Endometrial microvascular endothelial cells (primary cell): ENCODE measurements around the gene FGGY. TPM values are rescaled to one million over a fixed set of nuclear protein-coding genes. Genes with fewer than 3 reads are reported as not detected.

ENCODE experiments used
- in situ Hi-C: cut with HindIII; loops from 2 replicates; pipeline ENCODE4 v1.10.0; 2017; ENCODE audit warnings: low sequenced_read_pairs, low pct_unique_long_range_greater_than_20kb; ENCODE audit errors: inconsistent ontology term
- total RNA-seq: library from RNA; depleted of rRNA; stranded (reverse); fragments of >200 nt; gene quantifications from one replicate; pipeline ENCODE4 v1.2.3, GENCODE V29; 2015; ENCODE audit errors: inconsistent ontology term

Gene FGGY
- total RNA-seq, 1 donor from 2014 or later, result 2.5 TPM

DNA sequence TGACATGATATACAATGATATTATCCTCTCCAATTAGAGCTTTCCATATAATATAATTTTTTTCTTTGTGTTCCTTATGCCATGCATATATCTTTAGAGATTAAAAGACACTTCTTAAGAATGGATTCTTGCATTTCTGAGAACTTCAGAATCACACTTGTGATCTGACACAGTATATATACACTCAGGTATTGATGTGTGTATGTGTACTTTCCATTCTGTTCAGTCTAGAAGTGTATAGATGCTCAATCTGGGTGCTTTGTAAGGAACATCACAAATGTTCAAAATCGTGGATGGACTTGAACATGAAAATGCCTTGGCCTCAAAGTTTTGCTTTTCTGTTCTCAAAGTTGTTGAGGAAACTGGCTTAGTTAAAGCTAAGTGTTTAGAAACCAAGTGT is 102.7 kb downstream of the FGGY start:
- in situ Hi-C loops, result no loop called here

- in situ Hi-C loops, result no loop called here
Observed at GRCh38 chr1:59401581-59401980, 104.7 kb downstream of the FGGY start.

DNA sequence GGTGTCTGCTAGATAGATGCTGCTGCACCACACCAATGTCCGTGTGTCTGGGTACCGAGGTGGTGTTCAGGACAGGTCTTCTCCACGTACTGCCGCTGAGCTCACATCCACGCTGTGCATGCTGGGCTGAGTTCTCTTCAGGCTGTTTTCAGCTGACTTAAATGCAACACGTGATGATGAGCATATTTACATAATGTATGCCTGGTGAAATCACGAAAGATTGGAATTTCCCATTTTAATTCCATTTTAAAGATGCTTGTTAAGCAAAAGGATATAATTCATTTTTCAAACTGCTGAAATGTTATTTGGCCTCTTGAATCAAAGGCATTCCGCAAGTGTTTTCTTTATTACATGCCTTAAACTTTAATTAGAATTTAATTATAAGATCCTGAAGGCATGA is 107.9 kb downstream of the FGGY start:
- in situ Hi-C loops, result no loop called here

DNA sequence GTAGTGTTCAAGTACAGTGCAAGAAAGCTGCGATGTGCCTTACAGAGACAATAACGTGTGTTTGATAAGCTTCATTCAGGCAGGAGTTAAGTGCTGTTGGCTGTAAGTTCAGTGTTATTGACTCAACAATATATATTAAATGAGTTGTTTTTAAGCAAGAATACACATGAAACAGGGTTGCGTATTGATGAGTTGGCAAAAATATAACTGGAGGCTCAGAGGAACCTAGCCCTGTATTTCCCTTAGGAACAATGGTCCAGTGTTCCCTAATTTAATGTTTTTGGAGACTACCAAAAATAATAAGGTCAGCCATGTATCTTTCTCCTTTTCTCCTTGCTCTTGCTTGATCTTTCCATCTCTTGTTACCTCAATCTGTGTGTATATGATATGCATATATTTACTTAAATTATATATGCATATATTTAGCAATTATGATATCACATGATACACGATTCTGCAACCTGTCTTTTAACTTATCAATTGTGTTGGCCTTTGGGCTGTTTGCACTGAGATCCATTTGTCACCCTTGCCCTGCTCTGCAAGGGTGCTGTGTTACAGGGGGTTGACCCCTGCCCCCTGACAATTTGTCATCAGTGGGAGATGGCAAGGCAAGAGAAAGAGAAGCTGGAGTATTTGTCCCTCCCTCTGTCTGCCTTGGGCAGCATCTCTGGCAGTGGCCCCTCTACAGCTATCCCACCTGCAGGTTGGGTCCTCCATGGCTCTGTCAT is 109.7 kb downstream of the FGGY start:
- in situ Hi-C loops, result no loop called here

DNA sequence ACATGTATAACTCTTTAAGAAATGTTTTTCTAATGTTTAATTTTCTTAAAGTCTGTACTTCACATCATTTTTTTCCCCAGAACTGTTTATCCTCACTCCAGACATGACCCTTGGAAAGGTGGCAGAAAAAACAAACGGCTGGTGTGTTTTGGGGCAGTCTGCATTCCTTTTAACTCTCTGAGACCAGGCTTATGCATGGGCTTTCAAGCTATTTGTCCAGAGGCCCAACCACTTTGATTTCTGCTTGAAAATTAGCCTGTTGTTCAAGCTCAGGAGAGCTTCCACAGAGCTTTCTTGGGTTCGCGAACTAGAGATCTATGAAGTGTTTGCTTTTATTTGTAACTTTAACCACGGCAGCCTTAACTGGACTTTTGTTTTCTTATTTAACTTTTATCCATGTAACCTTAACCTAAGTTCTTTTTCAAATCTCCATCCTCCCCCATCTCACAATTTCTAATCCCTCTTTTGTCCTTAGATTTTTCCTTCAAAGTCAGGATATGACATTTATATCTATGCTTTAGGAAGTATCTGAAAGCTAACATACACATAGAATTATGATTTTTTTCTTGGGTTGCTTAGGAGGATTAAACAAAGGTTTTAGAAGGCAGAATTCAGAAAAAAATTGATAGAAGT is 111.8 kb downstream of the FGGY start:
- in situ Hi-C loops, result no loop called here

- in situ Hi-C loops, result no loop called here
Observed at GRCh38 chr1:59409549-59409948, 112.7 kb downstream of the FGGY start.

DNA sequence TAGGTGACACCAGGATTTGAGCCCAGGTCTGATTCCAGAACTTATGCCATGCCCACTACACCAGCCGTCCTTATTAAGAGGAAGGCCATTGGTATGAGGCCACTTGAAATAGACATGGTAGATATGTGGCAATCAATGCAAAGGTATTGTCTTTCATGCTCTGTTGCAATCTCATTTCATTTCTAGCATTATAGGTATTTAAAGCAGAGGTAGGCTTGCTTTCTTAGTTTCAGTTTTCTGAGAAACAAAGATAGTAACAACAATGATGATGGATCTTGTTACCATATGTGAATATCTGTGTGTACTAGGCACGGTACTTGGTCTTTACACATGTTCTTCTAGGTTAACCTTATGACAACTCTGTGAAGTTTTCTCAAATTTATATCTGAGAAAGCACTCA is 113.1 kb downstream of the FGGY start:
- in situ Hi-C loops, result no loop called here

- in situ Hi-C loops, result no loop called here
Observed at GRCh38 chr1:59410457-59410856, 113.6 kb downstream of the FGGY start.

DNA sequence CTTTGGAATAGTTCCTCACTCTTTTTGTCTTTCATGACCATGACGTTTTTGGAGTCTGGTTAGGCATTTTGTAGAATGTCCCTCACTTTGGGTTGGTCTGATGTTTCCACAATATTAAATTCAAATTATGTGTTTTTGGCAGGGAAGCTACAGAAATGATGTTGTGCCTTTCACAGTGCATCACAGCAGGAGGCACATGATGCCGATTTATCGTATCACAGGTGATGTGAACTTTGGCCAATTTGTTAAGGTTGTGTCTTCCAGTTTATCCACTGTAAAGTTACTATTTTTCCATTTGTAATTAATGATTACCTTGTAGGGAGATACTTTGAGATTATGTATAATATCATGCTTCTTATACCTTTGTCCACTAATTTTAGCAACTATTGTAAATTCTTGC is 114.3 kb downstream of the FGGY start:
- in situ Hi-C loops, result no loop called here

- in situ Hi-C loops, result no loop called here
Observed at GRCh38 chr1:59412718-59413326, 115.9 kb downstream of the FGGY start.

DNA sequence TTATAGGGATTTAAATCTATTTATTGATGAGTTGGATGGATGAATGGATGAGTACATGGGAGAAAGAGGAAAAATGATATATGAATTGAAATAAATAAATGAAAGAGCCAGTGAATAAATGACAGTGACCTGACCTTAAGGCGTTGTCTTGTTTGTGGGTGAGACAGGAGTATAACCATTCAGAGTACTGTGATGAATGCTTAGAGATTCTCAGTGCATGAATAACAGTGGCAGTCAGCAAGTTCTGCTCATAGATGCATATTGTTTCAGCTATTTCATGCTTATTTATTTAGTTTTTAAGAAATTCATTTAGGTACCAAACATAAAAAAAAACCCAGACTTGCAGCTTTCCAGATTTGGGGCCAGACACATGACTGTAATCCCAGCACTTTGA is 116.4 kb downstream of the FGGY start:
- in situ Hi-C loops, result no loop called here

DNA sequence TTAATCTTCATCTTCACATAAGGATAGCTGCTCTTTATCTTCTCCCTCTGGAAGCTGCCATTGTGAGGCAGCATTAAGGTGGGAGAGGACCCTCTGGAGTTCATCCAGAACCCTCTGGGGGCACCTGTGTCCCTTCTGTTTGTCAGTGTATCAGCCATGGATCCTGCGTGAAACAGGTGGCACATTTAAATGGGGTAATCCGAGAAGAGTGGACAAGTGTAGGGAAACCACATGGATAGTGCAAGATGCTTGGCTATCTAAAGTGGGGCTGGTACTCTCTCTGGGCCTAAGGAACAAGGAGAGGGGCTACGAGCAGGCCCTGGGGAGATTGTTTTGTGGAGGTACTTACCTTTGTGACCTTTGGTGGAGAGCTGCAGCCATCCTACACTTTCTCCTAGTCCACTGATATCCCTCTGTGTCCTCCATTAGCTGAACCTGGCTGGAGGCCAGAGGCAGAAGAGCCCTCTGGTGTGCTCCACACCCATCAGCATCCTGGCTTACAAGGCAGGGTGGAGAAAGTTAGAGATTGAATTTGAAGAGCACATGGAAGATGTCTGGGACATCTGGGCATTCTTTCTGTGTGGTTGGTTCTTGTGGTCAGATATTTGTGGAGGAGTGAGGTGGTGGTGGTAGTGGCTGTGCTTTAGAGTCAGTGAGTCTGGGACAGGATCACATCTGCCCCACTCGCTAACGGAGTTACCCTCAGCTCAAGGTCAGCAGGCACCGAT is 117.7 kb downstream of the FGGY start:
- in situ Hi-C loops, result no loop called here

- in situ Hi-C loops, result no loop called here
Observed at GRCh38 chr1:59415286-59415850, 118.5 kb downstream of the FGGY start.

DNA sequence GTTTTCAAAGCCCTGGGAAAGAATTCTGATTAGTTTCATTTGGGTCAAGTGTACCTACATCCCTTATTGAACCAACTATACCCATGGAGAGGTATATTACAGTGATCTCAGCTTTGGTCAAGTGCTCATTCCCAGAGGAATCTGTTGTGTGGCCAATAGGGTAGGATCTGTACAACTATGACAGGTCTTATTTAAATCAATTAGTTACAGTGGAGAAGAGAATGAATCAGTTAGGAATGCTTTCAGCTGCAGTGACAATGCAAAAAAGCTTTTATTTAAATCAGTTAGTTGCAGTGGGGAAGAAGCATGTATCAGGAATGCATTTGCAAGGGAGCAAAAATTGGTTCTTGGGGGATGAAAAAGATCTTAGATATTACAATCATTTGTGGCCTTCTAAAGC is 119.0 kb downstream of the FGGY start:
- in situ Hi-C loops, result no loop called here

- in situ Hi-C loops, result no loop called here
Observed at GRCh38 chr1:59417406-59417805, 120.5 kb downstream of the FGGY start.

DNA sequence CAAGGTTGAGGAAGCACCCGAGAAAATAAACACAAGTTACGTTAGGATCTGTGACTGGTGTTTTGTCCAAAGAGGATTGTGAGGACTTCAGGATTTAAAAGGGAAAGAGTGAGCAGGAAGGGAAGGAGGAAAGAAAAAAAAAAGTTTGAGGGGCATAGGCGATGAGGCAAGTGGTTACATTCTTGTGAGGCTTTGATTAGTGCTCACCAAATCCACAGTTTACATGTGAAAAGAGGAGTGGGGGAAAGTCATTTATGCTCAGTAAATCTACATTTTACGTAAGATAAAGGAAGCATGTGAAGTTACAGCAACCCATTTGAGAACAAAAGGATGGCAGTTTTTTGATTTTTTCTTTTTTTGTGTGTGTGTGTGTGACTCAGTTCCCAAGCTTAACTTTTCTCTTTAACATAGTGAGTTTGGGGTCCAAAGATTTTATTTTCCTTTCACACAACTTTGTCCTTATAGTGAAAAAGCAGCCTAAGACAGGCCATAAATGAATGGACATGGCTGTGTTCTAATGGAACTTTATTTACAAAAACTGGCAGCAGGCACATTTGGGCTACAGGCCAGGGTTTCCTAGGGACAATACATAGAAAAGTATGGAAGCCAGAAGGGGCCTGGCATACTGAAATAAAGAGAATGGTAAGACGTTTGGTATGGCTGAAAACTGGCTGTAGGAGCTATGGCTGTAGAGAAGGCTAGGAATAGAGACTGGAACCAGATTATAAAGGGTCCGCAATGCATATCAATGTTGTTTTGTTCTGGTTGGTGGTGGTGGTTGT is 121.7 kb downstream of the FGGY start:
- in situ Hi-C loops, result no loop called here

- in situ Hi-C loops, result no loop called here
Observed at GRCh38 chr1:59419361-59420140, 122.7 kb downstream of the FGGY start.
